PC-9 (cell line): Measurements from ENCODE around the gene ATXN7. TPM values are rescaled to one million over a fixed set of nuclear protein-coding genes. Genes with fewer than 3 reads are reported as not detected.

Experiments used
- BruUV-seq: library from RNA; stranded (reverse); fragments of 400-500 nt; replicated peaks from 2 replicates; lab custom pipeline; 2021; lab: Mats Ljungman, UMichigan
- CTCF ChIA-PET: fragments of 300-600 bp; sonication (Branson Sonifier 250); formaldehyde crosslinking; loops from one replicate; lab custom pipeline; 2022; ENCODE audit warnings: antibody characterized with exemption; lab: Charles Lee
- POLR2A ChIA-PET: fragments of 300-600 bp; sonication (Branson Sonifier 250); formaldehyde crosslinking; loops from one replicate; lab custom pipeline; 2022; ENCODE audit warnings: antibody characterized with exemption; ENCODE audit not compliant: unreplicated experiment; lab: Charles Lee
- DNase-seq, 2 experiments: peaks; one replicate each; pipeline versions ENCODE4 v3.0.0 to v3.0.0-alpha.2; 2015 to 2022; ENCODE audit warnings: mixed read lengths in 1 of 2
- H2AFZ ChIP-seq: fragments of 200-600 bp; sonication (generic); 2 replicates; pipeline ENCODE4 v1.8.1; 2017; ENCODE audit warnings: antibody characterized with exemption
- H3F3A ChIP-seq: fragments of 200-600 bp; sonication (generic); 2 replicates; pipeline ENCODE4 v1.8.1; 2017; ENCODE audit warnings: antibody characterized with exemption, mild to moderate bottlenecking, low read depth; ENCODE audit not compliant: insufficient read depth
- H3K27ac ChIP-seq: fragments of 200-600 bp; sonication (generic); 2 replicates; pipeline ENCODE4 v1.6.1; 2016; ENCODE audit warnings: mixed run types
- H3K27me3 ChIP-seq: fragments of 200-600 bp; sonication (generic); 2 replicates; pipeline ENCODE4 v1.6.1; 2016; ENCODE audit warnings: low read depth, mixed run types; ENCODE audit not compliant: insufficient read depth
- H3K36me3 ChIP-seq: fragments of 200-600 bp; sonication (generic); 2 replicates; pipeline ENCODE4 v1.6.1; 2016; ENCODE audit warnings: low read depth, mixed run types
- H3K4me1 ChIP-seq: fragments of 200-600 bp; sonication (generic); replicated peaks from 2 replicates; pipeline ENCODE4 v1.6.1; 2016; ENCODE audit warnings: mixed run types; ENCODE audit not compliant: insufficient read depth
- H3K4me2 ChIP-seq: fragments of 200-600 bp; sonication (generic); 2 replicates; pipeline ENCODE4 v1.6.1; 2017; ENCODE audit warnings: mixed run types
- H3K4me3 ChIP-seq: fragments of 200-600 bp; sonication (generic); 2 replicates; pipeline ENCODE4 v1.6.1; 2016; ENCODE audit warnings: mixed run types
- H3K79me2 ChIP-seq: fragments of 200-600 bp; sonication (generic); 2 replicates; pipeline ENCODE4 v1.6.1; 2017; ENCODE audit warnings: low read depth, mixed run types
- H3K9me2 ChIP-seq: fragments of 200-600 bp; sonication (generic); 2 replicates; pipeline ENCODE4 v1.8.1; 2017; ENCODE audit warnings: mild to moderate bottlenecking; ENCODE audit not compliant: insufficient read depth
- H3K9me3 ChIP-seq: fragments of 200-600 bp; sonication (generic); 2 replicates; pipeline ENCODE4 v1.8.1; 2016; ENCODE audit warnings: low read depth; ENCODE audit not compliant: insufficient read depth
- H4K20me1 ChIP-seq: fragments of 200-600 bp; sonication (generic); 2 replicates; pipeline ENCODE4 v1.8.1; 2017; ENCODE audit not compliant: insufficient read depth
- EZH2 ChIP-seq: fragments of 200-600 bp; sonication (generic); IDR thresholded peaks from 2 replicates; pipeline ENCODE4 v1.8.0; 2017; ENCODE audit warnings: antibody characterized with exemption, low read depth
- intact Hi-C: fragments of 100-400 bp; cut with micrococcal nuclease; formaldehyde crosslinking; loops from one replicate; pipeline ENCODE4 v1.10.0; 2022; ENCODE audit not compliant: unreplicated experiment
- total RNA-seq: library from RNA; stranded (reverse); gene quantifications from 2 replicates; pipeline ENCODE4 v1.2.3, GENCODE V29; 2021
- TF ChIP-seq, protein P1 (sequence below): fragments of 200-600 bp; sonication (generic); conservative IDR thresholded peaks from 2 replicates; pipeline ENCODE4 v1.6.1; 2017; ENCODE audit warnings: mixed run types, antibody characterized with exemption, mild to moderate bottlenecking, moderate library complexity

ATXN7 gene
- total RNA-seq, 1 experiment from 2014 or later = 27.7 TPM

DNA sequence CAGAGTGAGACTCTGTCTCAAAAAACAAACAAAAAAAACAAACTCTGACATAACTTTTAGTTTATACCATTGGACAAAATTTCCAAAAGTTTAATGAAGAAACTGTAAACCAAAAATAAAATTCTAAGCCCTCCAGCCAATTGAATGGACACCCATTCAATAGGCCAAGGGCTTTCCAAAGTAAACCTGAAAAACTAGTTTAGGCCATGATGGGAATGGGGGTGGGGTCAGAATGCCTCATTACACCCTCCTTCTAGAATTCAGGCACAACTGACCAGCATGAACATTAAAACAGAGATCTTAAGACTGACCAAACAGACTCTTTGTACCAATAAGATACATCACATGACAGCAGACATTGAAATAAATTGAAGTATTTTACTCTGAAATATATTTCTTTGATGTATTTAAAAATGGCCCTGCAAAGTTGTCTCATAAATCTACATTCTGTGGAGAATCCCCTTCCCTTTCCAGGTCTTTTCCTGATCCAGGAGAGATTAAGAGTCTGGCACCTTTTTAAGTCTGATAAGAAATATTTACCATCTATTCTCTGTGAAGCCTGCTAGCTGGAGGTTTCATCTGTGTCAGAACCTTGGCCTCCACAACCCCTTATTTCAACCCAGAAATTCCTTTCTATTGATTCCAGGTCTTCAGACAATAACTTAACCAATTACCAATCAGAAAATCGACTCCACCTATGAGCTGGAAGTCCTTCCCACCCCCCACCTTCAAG lies 15.8 kb upstream of the ATXN7 start:
- intact Hi-C loops = no loop called here
- Histone ChIP-seq H3F3A (no peaks in the 10 kb centered on the region), H3K79me2 (peaks cover 19% of the 10 kb centered on the region; the same call in 1 of the 2 replicates), H3K4me1 (peaks cover 17% of the 10 kb centered on the region), H3K4me3 (peak overlapping the region; percentile 5; the same call in 1 of the 2 replicates), H3K27ac (0 out of 2 replicates have a peak overlapping the region, but pooled peaks have one; percentile 16), H2AFZ (no peak overlapping the region), H3K9me3 (no peaks in the 10 kb centered on the region), H3K4me2 (peak overlapping the region; percentile 38), H3K9me2 (no peaks in the 10 kb centered on the region), H4K20me1 (no peaks in the 10 kb centered on the region), H3K27me3 (no peaks in the 10 kb centered on the region), H3K36me3 (no peaks in the 10 kb centered on the region)
- peak; percentile 41 to 60 for DNase-seq
- ChIA-PET CTCF (interaction anchor here (0.7 to 1.1 kb wide), 2 partner anchors 22 to 113 kb away, joined by 3 read pairs; no protein-coding TSS in a partner anchor), POLR2A (interaction anchor here (0.7 kb wide), 1 partner anchor 1873 kb away, joined by 21 read pairs; no protein-coding TSS in a partner anchor)
- BruUV-seq = no TSS peak
- TF ChIP-seq EZH2 = no peak
- TF ChIP-seq, protein P1, sequence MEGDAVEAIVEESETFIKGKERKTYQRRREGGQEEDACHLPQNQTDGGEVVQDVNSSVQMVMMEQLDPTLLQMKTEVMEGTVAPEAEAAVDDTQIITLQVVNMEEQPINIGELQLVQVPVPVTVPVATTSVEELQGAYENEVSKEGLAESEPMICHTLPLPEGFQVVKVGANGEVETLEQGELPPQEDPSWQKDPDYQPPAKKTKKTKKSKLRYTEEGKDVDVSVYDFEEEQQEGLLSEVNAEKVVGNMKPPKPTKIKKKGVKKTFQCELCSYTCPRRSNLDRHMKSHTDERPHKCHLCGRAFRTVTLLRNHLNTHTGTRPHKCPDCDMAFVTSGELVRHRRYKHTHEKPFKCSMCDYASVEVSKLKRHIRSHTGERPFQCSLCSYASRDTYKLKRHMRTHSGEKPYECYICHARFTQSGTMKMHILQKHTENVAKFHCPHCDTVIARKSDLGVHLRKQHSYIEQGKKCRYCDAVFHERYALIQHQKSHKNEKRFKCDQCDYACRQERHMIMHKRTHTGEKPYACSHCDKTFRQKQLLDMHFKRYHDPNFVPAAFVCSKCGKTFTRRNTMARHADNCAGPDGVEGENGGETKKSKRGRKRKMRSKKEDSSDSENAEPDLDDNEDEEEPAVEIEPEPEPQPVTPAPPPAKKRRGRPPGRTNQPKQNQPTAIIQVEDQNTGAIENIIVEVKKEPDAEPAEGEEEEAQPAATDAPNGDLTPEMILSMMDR = no peak

DNA sequence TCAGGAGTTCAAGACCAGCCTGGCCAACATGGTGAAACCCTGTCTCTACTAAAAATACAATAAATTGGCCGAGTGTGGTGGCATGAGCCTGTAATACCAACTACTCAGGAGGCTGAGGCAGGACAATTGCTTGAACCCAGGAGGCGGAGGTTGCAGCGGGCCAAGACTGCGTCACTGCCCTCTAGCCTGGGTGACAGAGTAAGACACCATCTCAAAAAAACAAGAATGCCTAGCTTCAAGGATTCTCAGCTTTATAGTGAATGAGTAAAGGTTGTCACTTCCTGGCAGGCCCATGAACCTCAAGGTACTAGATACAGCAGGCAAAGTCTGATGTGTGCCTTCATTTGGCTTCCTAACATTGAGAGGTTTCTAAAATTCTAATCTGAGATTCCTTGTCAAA lies 14.5 kb upstream of the ATXN7 start:
- H3K4me2 ChIP-seq = no peak overlapping the region
- CTCF ChIA-PET = interaction anchor here (1.1 kb wide), 1 partner anchor 112 kb away, joined by 3 read pairs; no protein-coding TSS in a partner anchor

DNA sequence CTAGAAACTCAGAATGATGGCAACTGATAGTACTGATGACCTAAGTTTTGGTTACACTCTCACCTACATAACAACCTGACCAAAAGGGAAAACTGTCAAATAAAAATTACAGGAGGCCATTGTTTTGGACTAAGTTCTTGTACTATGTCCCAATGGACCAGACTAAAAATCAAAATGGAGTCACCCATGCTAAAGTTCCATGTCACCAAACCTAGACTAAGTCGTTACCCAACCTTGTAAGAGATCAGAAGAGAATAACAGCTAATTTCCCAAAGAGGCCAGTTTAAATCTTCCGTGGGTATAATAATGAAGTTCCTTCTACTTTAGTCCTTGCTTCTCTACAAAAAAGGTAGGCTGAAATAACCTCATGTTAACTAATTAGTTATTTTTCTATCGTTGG lies 12.4 kb upstream of the ATXN7 start:
- TF ChIP-seq, protein P1 = no peak
- no peak for TF ChIP-seq EZH2
- H3K36me3 ChIP-seq = no peaks in the 10 kb centered on the region
- no peaks in the 10 kb centered on the region for H3F3A ChIP-seq
- no peak overlapping the region for H3K4me3 ChIP-seq
- ChIA-PET CTCF (no interaction called here), POLR2A (no interaction called here)
- H4K20me1 ChIP-seq = peaks cover 5% of the 10 kb centered on the region; the same call in 1 of the 2 replicates
- no TSS peak for BruUV-seq
- H3K9me3 ChIP-seq = no peaks in the 10 kb centered on the region
- DNase-seq = no peak
- peaks cover 17% of the 10 kb centered on the region for H3K4me1 ChIP-seq
- peaks cover 22% of the 10 kb centered on the region for H3K79me2 ChIP-seq
- no peaks in the 10 kb centered on the region for H3K9me2 ChIP-seq
- H3K27ac ChIP-seq = no peak overlapping the region
- intact Hi-C loops = no loop called here
- no peak overlapping the region for H2AFZ ChIP-seq
- H3K4me2 ChIP-seq = no peak overlapping the region
- H3K27me3 ChIP-seq = no peaks in the 10 kb centered on the region

More for the DNA sequence above, 14.5 kb upstream of the ATXN7 start:
- H3K36me3 ChIP-seq = no peaks in the 10 kb centered on the region
- H3K27me3 ChIP-seq = no peaks in the 10 kb centered on the region
- H3F3A ChIP-seq = no peaks in the 10 kb centered on the region
- H2AFZ ChIP-seq = no peak overlapping the region
- BruUV-seq = no TSS peak
- DNase-seq = no peak
- H3K4me3 ChIP-seq = no peak overlapping the region
- no peaks in the 10 kb centered on the region for H3K9me2 ChIP-seq
- intact Hi-C loops = no loop called here
- peaks cover 17% of the 10 kb centered on the region for H3K4me1 ChIP-seq
- POLR2A ChIA-PET = no interaction called here
- H4K20me1 ChIP-seq = no peaks in the 10 kb centered on the region
- no peak overlapping the region for H3K27ac ChIP-seq
- H3K9me3 ChIP-seq = no peaks in the 10 kb centered on the region
- no peak for TF ChIP-seq EZH2
- TF ChIP-seq, protein P1 = no peak
- H3K79me2 ChIP-seq = peaks cover 23% of the 10 kb centered on the region; the same call in 1 of the 2 replicates
